NCI-H345 treated with DMSO at 0.1 percent for 48 hours (cell line): ENCODE results near the gene NHP2.
A peak's percentile ranks its signal among the peaks of the same experiment; 100 is the strongest.

ENCODE experiments used
- DNase-seq: peaks from one replicate; lab custom pipeline; 2025; ENCODE audit not compliant: unreplicated experiment; lab: John Stamatoyannopoulos, UW

NHP2 gene

GRCh38 chr5:178176791-178177190, 23.1 kb upstream of the NHP2 start:
- DNase-seq = no peak

GRCh38 chr5:178174456-178174855, 20.8 kb upstream of the NHP2 start:
- DNase-seq = no peak

GRCh38 chr5:178170455-178170854, 16.8 kb upstream of the NHP2 start:
- no peak for DNase-seq

- DNase-seq = no peak
These were observed 11.9 kb upstream of the NHP2 start for GRCh38 chr5:178165581-178165980.

GRCh38 chr5:178163772-178164735, 10.4 kb upstream of the NHP2 start:
- DNase-seq = peak; percentile 88

GRCh38 chr5:178162481-178162880, 8.8 kb upstream of the NHP2 start:
- DNase-seq = no peak

- DNase-seq = no peak
These were observed 6.5 kb upstream of the NHP2 start for GRCh38 chr5:178160176-178160575.

- DNase-seq = no peak
These were observed 1.4 kb upstream of the NHP2 start for GRCh38 chr5:178155065-178155464.

GRCh38 chr5:178152491-178153444, 917 bp downstream of the NHP2 start:
- no peak for DNase-seq

- no peak for DNase-seq
These were observed 2.5 kb downstream of the NHP2 start for GRCh38 chr5:178150977-178151734.

- no peak for DNase-seq
These were observed 4.3 kb downstream of the NHP2 start for GRCh38 chr5:178149199-178149932.

- no peak for DNase-seq
These were observed 6.3 kb downstream of the NHP2 start for GRCh38 chr5:178147406-178147805.

GRCh38 chr5:178145965-178146820, 7.5 kb downstream of the NHP2 start:
- peak; percentile 53 for DNase-seq

- DNase-seq = no peak
These were observed 9.8 kb downstream of the NHP2 start for GRCh38 chr5:178143901-178144300.

- DNase-seq = no peak
These were observed 10.4 kb downstream of the NHP2 start for GRCh38 chr5:178143246-178143645.

- no peak for DNase-seq
These were observed 11.0 kb downstream of the NHP2 start for GRCh38 chr5:178142642-178143041.

- no peak for DNase-seq
These were observed 12.1 kb downstream of the NHP2 start for GRCh38 chr5:178141550-178141949.

GRCh38 chr5:178137991-178138390, 15.7 kb downstream of the NHP2 start:
- no peak for DNase-seq

GRCh38 chr5:178136990-178137389, 16.7 kb downstream of the NHP2 start:
- no peak for DNase-seq
